Naive thymus-derived CD8-positive, alpha-beta T cell (primary cell): ENCODE results near the gene PRIM2. TPM values are rescaled to one million over a fixed set of nuclear protein-coding genes. Genes with fewer than 3 reads are reported as not detected.
A peak's percentile ranks its signal among the peaks of the same experiment; 100 is the strongest.
"Not testable (repeated sequence)": the region's sequence is repeated elsewhere in the genome, so short reads cannot be mapped to it uniquely, and the experiment has no call there.

ENCODE experiments used
- ATAC-seq, 2 donors: fragments of 150-1000 bp; cut with Tn5 transposase in 1 of 2; sonication (Bioruptor Pico), chemical (Tn5 transposase) in 1 of 2; 1 replicate in 1 of 2; 2 replicates in 1 of 2; pipeline ENCODE4 v1.10.0; 2021; ENCODE audit warnings: mild to moderate bottlenecking in 2 of 2, moderate library complexity in 2 of 2
- POLR2A ChIA-PET: fragments of 350-600 bp; sonication (Branson Sonifier 250); formaldehyde crosslinking; loops from one replicate; lab custom pipeline; 2021; ENCODE audit warnings: antibody characterized with exemption; lab: Charles Lee
- DNase-seq, 10 donors: peaks; one replicate each; pipeline versions ENCODE4 v3.0.0 to v3.0.0-alpha.2; 2020 to 2022
- H3K27ac Mint-ChIP-seq, 10 donors: one replicate each; pipeline ENCODE4 v1.8.0; 2020 to 2022; ENCODE audit warnings: mild to moderate bottlenecking in 10 of 10, mixed read lengths in 10 of 10, moderate library complexity in 4 of 10, inconsistent platforms in 1 of 10
- H3K27me3 Mint-ChIP-seq, 5 donors: one replicate each; pipeline ENCODE4 v1.8.0; 2021 to 2022; ENCODE audit warnings: mixed read lengths in 5 of 5
- H3K36me3 Mint-ChIP-seq, 3 donors: one replicate each; pipeline ENCODE4 v1.8.0; 2020 to 2022; ENCODE audit warnings: mixed read lengths in 3 of 3, mild to moderate bottlenecking in 2 of 3, inconsistent platforms in 1 of 3
- H3K4me1 Mint-ChIP-seq, 4 donors: one replicate each; pipeline ENCODE4 v1.8.0; 2021 to 2022; ENCODE audit warnings: mixed read lengths in 4 of 4
- H3K4me3 Mint-ChIP-seq, 10 donors: one replicate each; pipeline ENCODE4 v1.8.0; 2020 to 2022; ENCODE audit warnings: mild to moderate bottlenecking in 10 of 10, mixed read lengths in 10 of 10, moderate library complexity in 6 of 10, inconsistent platforms in 1 of 10
- H3K9me3 Mint-ChIP-seq, 9 donors: one replicate each; pipeline ENCODE4 v1.8.0; 2020 to 2022; ENCODE audit warnings: mixed read lengths in 9 of 9, mild to moderate bottlenecking in 3 of 9, inconsistent platforms in 1 of 9, moderate library complexity in 1 of 9
- microRNA-seq: library from miRNA; unstranded; fragments of <30 nt; microRNA quantifications from one replicate; pipeline ENCODE4 v1.2.0, GENCODE V29; 2022; ENCODE audit warnings: borderline microRNAs expressed
- polyA plus RNA-seq, 3 donors: library from polyadenylated mRNA; unstranded; fragments of 300-500 nt; fragmentation: Illumina TruSeq; gene quantifications; one replicate each; pipeline ENCODE4 v1.2.3, GENCODE V29; 2021
- total RNA-seq, 8 experiments: library from RNA in 2 of 8; stranded (reverse) in 2 of 8; gene quantifications; one replicate each; pipeline ENCODE4 v1.2.3 and lab custom pipeline; 2021 to 2026

The PRIM2 gene
- total and polyA plus RNA-seq, 5 experiments from 2014 or later = 8.1 to 15.1 (median 9.9) TPM

- DNase-seq, H3K27me3 Mint-ChIP-seq, POLR2A ChIA-PET, H3K4me3 Mint-ChIP-seq, H3K27ac Mint-ChIP-seq, ATAC-seq, H3K9me3 Mint-ChIP-seq, H3K4me1 Mint-ChIP-seq: not testable (repeated sequence)
- peaks cover 4 to 30% (median 25%) of the 10 kb centered on the region in 3 donors for H3K36me3 Mint-ChIP-seq
Observed at GRCh38 chr6:57631773-57632172, 314.3 kb downstream of the PRIM2 start.

GRCh38 chr6:57658526-57658925 lies 341.1 kb downstream of the PRIM2 start:
- H3K4me3 Mint-ChIP-seq, H3K36me3 Mint-ChIP-seq, H3K9me3 Mint-ChIP-seq, H3K4me1 Mint-ChIP-seq, ATAC-seq, POLR2A ChIA-PET, H3K27me3 Mint-ChIP-seq, DNase-seq, H3K27ac Mint-ChIP-seq: not testable (repeated sequence)

GRCh38 chr6:57659794-57660193 lies 342.4 kb downstream of the PRIM2 start:
- H3K4me1 Mint-ChIP-seq, H3K27ac Mint-ChIP-seq, H3K9me3 Mint-ChIP-seq, H3K36me3 Mint-ChIP-seq, H3K27me3 Mint-ChIP-seq, H3K4me3 Mint-ChIP-seq, ATAC-seq, POLR2A ChIA-PET, DNase-seq: not testable (repeated sequence)

GRCh38 chr6:57660940-57661339 lies 343.5 kb downstream of the PRIM2 start:
- H3K27me3 Mint-ChIP-seq, ATAC-seq, H3K36me3 Mint-ChIP-seq, H3K27ac Mint-ChIP-seq, DNase-seq, H3K4me3 Mint-ChIP-seq, H3K4me1 Mint-ChIP-seq, H3K9me3 Mint-ChIP-seq, POLR2A ChIA-PET: not testable (repeated sequence)

- H3K4me3 Mint-ChIP-seq, DNase-seq, H3K4me1 Mint-ChIP-seq, H3K27ac Mint-ChIP-seq, ATAC-seq, H3K9me3 Mint-ChIP-seq, H3K36me3 Mint-ChIP-seq, POLR2A ChIA-PET: not testable (repeated sequence)
- H3K27me3 Mint-ChIP-seq = peaks cover 2 to 12% (median 3%) of the 10 kb centered on the region in 5 donors
Observed at GRCh38 chr6:57668108-57668507, 350.7 kb downstream of the PRIM2 start.

GRCh38 chr6:57671237-57671636 lies 353.8 kb downstream of the PRIM2 start:
- DNase-seq, POLR2A ChIA-PET, H3K4me3 Mint-ChIP-seq, H3K9me3 Mint-ChIP-seq, ATAC-seq, H3K27ac Mint-ChIP-seq, H3K36me3 Mint-ChIP-seq, H3K4me1 Mint-ChIP-seq: not testable (repeated sequence)
- H3K27me3 Mint-ChIP-seq = peaks cover 8 to 21% (median 15%) of the 10 kb centered on the region in 5 donors

- ATAC-seq, H3K4me3 Mint-ChIP-seq, H3K36me3 Mint-ChIP-seq, POLR2A ChIA-PET, H3K9me3 Mint-ChIP-seq, DNase-seq, H3K4me1 Mint-ChIP-seq: not testable (repeated sequence)
- Mint-ChIP-seq H3K27me3 (peaks cover 9 to 23% (median 16%) of the 10 kb centered on the region in 5 donors), H3K27ac (peak overlapping the region in 1 of 10 donors; percentile 62)
Observed at GRCh38 chr6:57671937-57672627, 354.7 kb downstream of the PRIM2 start.

GRCh38 chr6:57673281-57673680 lies 355.9 kb downstream of the PRIM2 start:
- ATAC-seq, H3K9me3 Mint-ChIP-seq, H3K4me1 Mint-ChIP-seq, H3K4me3 Mint-ChIP-seq, H3K36me3 Mint-ChIP-seq, POLR2A ChIA-PET, H3K27ac Mint-ChIP-seq, DNase-seq: not testable (repeated sequence)
- peaks cover 10 to 18% (median 17%) of the 10 kb centered on the region in 5 donors for H3K27me3 Mint-ChIP-seq

- ATAC-seq, H3K27ac Mint-ChIP-seq, H3K4me3 Mint-ChIP-seq, POLR2A ChIA-PET, H3K9me3 Mint-ChIP-seq, DNase-seq, H3K4me1 Mint-ChIP-seq, H3K36me3 Mint-ChIP-seq: not testable (repeated sequence)
- peaks cover 10 to 18% (median 15%) of the 10 kb centered on the region in 5 donors for H3K27me3 Mint-ChIP-seq
Observed at GRCh38 chr6:57675386-57675785, 358.0 kb downstream of the PRIM2 start.

- H3K4me3 Mint-ChIP-seq, H3K27ac Mint-ChIP-seq, ATAC-seq, DNase-seq, POLR2A ChIA-PET, H3K4me1 Mint-ChIP-seq: not testable (repeated sequence)
- Mint-ChIP-seq H3K27me3 (peaks cover 4 to 41% (median 12%) of the 10 kb centered on the region in 5 donors), H3K9me3 (peaks cover 0 to 14% (median 2%) of the 10 kb centered on the region in 9 donors), H3K36me3 (peaks cover 0 to 11% (median 0%) of the 10 kb centered on the region in 3 donors)
Observed at GRCh38 chr6:57696382-57696781, 379.0 kb downstream of the PRIM2 start.

Small RNA genes lying within 50 kb of the gene (microRNA-seq; reads per million reads assigned to microRNA genes)
- not detected for gene MIR548U

Other genes with a start within 250 kb of the PRIM2 start
- 100 to 1,000 TPM in 1 of 2 experiments, 10 to 100 TPM in 1; 88.7 to 111 TPM for gene ZNF451, start 227.4 kb upstream of the PRIM2 start, total RNA-seq
- gene ZNF451, start 227.4 kb upstream of the PRIM2 start, polyA plus RNA-seq = 10 to 100 TPM; 17.0 to 26.6 (median 21.9) TPM
- 1 to 10 TPM; 5.1 to 5.2 TPM for gene BAG2, start 145.3 kb upstream of the PRIM2 start, total RNA-seq
- gene BAG2, start 145.3 kb upstream of the PRIM2 start, polyA plus RNA-seq = 1 to 10 TPM; 2.0 to 3.4 (median 2.2) TPM
- gene RAB23, start 95.3 kb upstream of the PRIM2 start, total RNA-seq = 1 to 10 TPM in 1 of 2 experiments, under 1 TPM in 1; 0.73 to 1.3 TPM
- gene RAB23, start 95.3 kb upstream of the PRIM2 start, polyA plus RNA-seq = under 1 TPM; 0.53 to 0.97 (median 0.56) TPM